NCI-H146 (cell line): ENCODE data around the gene POTEC.
"Not testable (repeated sequence)": the region's sequence is repeated elsewhere in the genome, so short reads cannot be mapped to it uniquely, and the experiment has no call there.

ENCODE experiments used
- DNase-seq: peaks from one replicate; lab custom pipeline; 2025; lab: John Stamatoyannopoulos, UW

Gene POTEC

DNA sequence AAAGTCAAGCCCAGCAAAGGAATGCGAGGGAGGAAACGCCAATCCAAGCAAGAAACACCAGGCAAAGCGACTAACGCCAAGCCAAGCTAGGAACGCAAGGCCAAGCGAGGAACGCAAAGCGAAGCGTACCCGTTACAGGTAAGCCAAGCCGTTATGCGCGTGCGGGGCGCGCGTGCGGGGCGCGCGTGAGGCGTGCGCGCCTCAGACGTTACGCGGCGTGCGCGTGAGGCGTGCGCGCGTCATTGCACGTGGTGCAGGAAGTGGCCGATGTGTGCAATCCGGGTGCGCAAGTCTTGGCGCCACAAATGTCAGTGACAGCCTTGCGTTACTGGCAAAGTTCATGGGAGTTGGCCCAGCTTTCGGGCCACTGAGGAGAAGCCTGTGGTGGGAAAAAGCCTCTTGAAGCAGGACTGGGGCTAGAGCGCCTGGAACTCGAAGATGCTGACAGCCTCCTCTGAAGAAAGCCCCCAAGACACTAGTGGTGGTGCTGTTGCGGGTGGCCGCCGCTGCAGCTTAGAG lies at the start of gene POTEC:
Gene POTEC, minus strand, starts transcription at position 155 of the 519 bp plus-strand sequence. CDS start 454 bp downstream, outside the sequence.
- not testable (repeated sequence) for DNase-seq

DNA sequence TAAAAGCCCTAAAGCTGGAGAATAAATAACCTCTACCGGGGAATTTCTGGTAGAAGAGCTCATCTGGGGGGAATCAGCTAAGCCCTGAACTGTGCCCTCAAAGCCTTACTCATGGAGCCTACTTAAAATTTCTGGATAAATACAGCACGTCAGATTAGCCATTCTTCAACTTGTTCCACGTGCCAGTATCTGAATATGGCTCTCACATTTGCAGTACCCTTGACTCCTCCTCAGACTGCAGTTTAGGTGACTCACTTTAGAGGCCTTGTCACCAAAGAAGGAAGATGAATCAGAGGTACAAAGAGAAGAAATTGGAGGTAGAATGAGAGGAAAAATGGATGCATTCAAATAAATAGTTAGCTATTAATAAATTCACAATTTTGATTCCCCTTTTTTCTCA lies 34.6 kb upstream of the POTEC start:
- DNase-seq, result no peak

DNA sequence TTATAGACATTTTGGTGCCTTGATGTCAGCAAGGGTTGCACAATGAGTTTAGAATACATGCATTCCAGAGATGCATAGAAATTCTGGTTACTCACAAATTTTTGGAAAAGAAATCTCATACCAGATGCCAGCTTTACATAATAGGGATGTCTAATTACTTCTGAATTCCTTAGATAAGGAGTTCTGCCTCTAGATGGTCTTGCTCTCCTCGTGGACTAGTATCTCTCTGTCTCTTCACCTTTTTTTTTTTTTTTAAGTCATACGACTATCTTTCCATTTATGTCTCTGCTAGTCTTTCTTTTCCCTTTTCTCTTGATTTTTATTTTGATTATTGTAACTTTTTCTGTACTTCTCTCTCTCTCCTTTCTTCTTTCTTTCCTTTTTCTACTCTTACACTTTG lies 16.1 kb upstream of the POTEC start:
- DNase-seq, result not testable (repeated sequence)

DNA sequence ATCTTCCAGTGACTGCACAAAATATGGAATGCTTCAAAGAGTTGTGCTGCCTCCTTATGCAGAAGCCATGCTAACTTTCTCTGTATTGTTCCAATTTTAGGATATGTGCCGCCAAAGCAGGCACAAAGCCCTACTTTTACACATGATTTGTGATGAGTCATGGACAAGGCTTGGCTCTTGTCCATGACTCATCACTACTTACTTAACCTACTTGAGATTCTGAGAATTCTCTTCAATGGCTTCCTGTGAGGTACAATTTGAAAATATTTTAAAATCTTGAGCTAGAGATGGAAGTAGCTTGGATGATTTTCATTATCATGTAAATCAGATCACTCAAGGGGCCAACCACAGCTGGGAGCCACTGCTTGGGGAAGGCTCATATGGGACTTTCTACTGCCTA lies 11.7 kb downstream of the POTEC start:
- DNase-seq, result not testable (repeated sequence)

DNA sequence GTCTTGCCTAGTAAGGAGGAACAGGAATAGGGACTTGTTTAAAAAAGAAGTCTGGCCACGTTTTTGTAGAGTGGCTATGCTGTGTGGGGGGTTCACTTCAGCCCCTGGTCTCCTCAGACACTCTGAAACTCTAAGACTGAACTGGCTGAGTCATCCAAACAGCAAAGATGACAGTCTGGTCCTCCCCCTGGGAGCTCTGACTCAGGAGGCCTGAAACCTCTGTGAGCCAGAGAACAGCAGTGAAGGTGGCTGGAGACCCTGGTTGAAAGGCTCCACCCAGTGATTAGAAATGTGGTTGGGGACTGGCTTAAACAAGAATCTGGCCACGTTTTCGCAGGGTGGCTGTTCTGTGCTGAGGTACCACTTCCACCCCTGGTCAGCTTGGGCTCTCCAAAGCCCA lies 32.7 kb downstream of the POTEC start:
- DNase-seq, result not testable (repeated sequence)

DNA sequence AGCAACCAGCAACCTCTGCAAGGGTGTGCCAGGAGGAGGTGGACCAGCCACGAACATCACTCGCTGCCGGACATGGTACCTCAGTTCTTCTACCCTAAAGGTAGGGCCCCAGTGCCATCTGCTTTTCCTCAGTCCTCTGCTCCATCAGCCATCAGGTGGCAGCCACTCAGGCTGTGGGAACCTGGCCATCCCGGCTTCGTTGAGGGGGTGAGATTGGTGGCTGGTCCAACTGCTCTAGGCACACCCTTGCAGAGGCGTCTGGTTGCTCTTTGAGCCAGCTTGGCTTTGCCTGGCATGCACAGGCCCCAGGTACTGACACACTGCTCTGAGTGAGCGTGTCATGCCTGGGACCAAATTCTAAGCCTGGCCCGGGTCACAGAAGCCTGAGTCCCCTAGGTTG lies 39.7 kb downstream of the POTEC start:
- DNase-seq, result not testable (repeated sequence)

DNA sequence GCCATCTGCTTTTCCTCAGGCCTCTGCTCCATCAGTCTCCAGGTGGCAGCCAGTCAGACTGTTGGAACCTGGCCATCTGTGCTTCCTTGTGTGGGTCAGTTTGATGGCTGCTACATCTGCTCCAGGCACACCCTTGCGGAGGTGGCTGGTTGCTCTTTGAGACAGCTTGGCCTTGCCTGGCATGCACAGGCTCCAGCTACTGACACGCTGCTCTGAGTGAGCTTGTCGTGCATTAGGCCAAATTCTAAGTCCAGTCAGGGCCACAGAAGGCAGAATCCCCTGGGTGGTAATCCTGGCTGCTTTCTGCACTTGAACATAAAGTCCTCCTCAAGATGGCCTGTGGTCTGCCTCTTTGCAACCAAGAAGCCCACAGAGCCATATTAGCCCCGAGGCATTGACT lies 41.5 kb downstream of the POTEC start:
- not testable (repeated sequence) for DNase-seq

DNA sequence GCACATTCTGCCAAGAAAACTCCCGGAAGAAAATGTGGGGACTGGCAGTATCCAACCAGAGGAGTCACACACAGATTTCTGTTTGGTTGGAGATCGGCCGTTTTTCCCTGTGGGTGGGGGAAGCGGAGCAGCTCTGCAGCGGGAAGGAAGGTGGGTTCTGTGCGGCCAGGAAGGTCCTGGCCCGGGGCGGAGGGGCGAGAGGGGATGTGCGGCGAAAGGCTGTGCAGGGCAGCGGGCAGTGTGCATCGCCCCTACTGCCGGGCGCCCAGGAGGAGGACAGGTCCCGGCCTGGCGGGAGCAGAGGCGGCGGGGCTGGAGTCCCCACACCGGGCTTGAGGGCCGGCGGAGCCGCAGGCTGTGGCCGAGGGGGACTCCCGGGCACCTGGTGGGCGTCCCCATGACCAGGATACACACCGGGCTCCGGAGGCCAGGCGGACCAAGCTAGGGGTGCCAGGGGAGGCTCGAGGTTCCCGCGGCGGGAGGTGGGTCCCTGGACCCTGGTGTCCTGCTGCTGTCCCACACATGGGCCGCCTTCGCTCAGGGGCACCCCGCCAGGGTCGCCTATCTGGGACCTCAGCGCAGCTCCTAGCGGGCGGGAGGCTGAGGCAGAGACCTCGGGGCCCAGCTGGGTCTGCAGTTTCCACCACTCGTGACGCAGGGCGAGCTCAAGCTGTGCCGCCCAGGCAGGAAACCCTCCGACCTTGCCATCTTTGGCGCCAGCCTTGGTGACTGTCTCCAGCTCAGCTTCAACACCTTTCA lies 54.0 kb downstream of the POTEC start:
- not testable (repeated sequence) for DNase-seq

DNA sequence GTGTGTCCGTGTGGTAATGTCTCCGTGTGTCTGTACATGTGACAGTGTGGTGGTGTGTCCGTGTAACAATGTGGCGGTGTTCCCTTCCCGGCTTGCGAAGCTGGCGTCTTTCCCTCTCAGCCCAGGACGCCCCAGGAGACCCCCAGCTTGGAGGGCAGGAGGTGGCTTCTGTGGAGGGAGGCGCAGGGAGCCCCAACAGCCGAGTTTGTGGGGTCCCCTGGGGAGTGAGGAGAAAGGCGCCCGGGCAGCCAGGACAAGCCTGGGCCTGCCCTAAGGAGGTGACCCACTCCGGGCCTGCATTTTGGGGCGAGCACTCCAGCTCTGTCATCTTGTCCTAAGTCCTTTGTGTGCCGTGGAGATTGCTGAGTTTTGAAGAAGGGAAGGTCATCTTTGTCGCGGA lies 54.6 kb downstream of the POTEC start:
- DNase-seq, result not testable (repeated sequence)

DNA sequence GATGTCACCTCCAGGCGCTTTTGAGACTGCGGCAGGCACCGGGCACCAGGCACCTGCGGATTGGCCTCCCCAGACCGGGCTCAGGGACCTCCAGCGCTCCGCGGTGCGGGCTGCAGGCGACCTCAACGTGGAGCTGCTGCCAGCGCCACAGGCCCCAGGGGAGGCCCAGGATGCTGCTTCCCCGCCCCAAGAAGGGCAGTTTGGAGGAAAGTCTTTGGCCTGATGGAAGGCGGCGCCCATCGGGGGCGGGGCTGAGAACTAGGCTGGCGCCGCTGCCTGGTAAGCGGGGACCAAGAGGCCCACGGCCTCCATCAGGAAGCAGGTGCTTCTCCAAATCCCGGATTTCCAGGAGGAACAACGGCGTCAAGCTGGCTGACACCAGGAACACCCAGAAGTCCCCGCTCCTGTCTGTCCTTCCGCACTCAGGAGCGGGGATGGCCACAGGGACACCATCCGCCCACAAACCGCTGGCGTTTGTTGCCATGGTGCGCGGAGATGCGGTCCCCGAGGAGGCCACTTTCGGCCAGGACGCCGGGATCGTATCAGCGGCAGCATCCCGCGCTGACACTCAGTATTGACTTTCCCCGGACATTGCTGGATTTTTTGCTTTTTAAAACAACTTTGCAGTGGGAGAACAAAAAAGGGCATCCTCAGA lies 56.3 kb downstream of the POTEC start:
- DNase-seq, result not testable (repeated sequence)

DNA sequence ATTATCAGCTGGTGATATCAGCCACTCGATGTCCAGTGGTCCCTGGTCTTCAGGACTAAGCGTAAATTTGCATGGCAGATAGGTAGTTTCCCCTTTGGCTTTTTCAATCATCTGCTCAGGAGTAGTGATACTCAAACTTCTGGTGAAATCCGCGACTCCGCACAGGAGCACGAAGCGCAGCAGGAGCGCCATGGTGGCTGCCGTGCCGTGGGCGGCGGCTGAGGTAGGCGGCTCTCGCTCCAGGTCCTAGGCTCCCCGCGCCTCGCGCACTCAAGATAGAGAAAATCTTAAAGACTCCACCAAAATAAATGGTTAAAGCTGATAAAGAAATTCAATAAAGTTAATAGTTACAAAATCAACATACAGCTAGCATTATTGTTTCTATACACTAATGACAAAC lies 64.3 kb downstream of the POTEC start:
- DNase-seq, result not testable (repeated sequence)

DNA sequence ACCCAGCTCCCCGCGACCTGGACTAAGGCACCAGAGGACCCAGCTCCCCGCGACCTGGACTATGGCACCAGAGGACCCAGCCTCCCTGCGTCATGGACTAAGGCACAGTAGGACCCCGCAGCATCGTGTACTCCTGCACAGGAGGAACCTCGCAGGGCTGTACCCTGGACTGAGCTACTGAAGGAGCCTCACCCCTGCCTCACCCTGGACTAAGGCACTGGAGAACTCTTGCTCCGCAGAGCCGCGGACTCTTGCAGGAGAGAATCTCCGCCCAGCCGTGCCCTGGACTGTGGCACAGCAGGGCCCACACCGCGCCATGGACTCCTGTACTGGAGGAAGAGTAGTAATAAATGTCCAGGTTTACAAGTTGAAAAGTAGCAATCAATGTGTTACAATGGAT lies 67.9 kb downstream of the POTEC start:
- DNase-seq, result not testable (repeated sequence)

DNA sequence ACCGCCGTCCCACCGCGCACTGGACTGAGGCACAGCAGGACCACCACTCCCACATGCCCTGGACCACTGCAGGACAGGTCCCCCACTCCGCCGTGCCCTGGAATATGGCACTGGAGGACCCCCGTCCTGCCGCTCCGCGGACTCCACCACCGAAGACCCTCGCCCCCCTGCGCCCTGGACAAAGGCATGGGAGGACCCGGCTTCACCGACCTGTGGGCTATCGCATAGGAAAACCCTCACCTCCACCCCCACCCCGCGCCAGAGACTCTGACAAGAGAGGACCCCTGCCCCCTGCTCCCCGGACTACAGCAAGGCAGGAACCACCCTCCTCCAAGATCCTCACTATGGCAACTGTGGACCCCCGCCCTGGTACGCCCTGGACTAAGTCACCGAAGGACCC lies 68.6 kb downstream of the POTEC start:
- not testable (repeated sequence) for DNase-seq

DNA sequence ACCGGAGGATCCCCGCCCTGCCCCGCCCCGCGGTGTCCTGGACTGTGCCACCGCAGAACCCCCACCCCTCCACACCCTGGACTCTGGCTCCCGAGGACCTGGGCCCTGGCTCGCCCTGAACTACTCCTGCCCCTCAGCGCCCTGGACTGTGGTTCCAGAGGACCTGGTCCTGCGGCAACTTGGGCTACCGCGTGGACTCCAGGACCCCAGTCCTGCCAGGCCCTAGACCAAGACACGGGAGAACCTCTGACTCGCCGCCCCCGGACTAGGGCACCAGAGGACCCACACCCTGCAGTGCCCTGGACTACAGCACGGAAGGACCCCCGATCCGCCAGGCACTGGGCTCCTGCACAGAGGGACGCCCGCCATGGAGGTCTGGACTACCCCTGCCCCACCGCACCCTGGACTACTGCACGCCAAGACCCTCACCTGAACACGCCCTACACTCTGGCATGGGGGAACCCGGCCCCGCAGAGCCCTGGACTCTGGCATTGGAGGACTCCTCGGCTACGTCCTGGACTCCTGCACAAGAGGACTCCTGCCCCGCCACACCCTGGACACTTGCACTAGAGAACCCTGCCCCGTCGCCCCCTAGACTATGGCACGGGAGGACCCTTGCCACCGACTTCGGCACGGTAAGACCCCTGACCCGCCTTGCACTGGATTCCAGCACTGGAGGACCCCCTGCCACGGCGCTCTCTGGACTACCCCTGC lies 69.2 kb downstream of the POTEC start:
- DNase-seq, result not testable (repeated sequence)

DNA sequence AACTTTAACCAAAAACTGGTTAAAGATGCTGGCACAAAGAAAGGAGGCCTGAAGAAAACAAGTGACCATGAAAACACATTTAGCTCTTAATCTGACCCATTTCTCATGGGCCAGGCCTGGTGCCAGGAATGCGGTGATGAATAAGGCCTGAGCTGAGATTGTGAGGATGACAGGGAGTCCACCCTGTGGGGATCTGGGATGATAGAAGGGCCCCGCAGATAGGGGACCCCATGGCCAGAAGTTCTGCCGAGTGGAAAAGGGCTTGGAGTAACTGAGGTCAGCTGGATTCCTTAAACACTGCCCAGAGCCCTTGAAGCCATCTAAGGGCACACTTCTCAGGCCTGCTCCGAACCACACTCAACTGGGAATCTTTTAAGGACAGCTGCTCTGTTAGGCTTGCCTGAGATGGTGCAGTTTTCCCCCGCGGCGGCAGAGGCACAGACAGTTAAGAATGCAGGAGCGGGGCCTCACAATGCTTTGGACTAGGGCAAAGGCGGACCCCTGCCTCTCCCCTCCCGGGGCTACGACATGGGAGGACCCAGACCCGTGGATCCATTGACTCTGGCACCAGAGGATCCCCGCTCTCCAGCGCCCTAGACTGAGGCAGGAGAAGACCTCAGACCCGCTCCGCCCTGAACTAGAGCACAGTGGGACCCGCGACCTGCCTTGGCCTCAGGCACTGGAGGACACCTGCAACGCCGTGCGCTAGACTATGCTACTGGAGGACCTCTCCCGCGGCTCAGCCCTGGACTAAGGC lies 70.0 kb downstream of the POTEC start:
- DNase-seq, result not testable (repeated sequence)

DNA sequence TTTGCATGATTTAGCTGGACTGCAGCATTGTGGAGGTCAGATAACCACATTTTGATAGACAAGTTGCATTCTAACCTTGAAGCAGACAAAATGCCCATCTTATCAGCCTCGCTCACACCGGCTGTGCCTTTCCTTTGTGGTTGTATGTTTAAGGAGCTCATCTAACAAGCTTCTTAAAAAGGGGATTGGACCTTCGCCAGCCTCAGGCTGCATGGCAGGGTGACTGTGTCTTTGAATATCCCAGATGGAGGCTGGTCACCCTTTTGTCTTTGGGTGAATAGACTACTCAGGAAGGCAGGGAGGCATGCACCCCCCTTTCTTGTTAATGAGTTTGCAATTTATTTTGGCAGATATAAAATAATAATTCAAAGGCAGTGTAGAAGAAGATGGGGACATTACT lies 72.1 kb downstream of the POTEC start:
- not testable (repeated sequence) for DNase-seq

DNA sequence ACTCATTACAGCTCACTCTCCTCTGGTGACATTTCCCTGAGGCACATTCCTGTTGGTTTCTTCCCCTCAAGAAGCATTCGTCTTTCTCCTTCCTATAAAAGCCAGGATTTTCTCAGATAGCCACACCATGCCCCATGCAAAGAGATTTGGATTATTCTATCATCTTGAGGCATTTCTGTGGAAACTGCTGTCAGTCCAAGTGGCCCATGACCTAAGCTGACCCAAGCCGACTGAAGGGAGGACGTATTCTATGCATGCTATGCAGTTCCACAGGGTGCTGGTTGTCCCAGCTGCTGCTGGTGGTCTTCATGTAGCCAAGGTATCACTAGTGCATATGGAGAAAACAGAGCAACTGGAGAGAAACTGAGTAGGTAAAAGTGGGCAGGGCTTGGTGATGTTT lies 73.0 kb downstream of the POTEC start:
- DNase-seq, result not testable (repeated sequence)

DNA sequence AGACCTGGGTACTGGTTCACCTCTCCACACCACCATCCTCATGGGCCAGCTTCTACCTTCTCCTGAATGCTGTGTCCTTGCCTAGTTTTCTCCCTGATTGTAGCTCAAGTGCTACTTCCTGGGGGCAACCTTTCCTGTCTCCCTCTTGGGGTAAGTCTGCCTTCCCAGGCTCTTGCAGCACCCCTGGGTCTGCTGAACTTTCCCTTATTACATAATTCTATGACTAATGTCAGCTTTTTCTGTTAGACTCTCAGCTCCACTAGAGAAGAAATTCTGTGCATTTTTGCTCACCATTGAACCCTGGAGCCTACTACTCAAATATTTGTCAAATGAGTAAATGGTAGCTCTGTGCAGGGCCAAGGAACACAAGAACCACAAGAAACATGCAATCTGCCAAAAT lies 73.4 kb downstream of the POTEC start:
- DNase-seq, result not testable (repeated sequence)

DNA sequence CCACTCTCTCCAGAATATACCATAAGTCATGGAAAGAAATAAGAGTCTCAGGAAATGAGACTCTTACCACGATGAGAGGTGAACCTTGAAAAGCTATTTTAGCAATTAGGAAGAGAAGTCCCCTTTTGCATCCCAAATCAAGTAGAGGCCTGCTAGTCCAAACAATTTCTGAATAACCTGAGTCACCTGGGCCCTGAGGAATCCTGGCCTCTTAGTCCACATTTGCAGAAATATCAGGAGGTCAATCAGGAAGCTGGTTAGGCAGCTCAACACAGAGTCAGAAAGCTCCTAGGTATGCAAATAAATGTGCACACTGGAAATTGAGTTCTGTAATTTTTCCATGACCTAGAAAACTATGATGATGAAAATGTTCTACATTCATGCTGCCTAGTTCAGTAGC lies 77.4 kb downstream of the POTEC start:
- not testable (repeated sequence) for DNase-seq
